ENCODE measurements around the gene DSC2. TPM values are rescaled to one million over a fixed set of nuclear protein-coding genes. Genes with fewer than 3 reads are reported as not detected.
"Not testable (repeated sequence)": the region's sequence is repeated elsewhere in the genome, so short reads cannot be mapped to it uniquely, and the experiment has no call there.

Gene DSC2
- total and polyA plus RNA-seq, 8 donors = 8.9 to 21.0 (median 16.2) TPM

GRCh38 chr18:31015715-31016434, 86.3 kb downstream of the DSC2 start:
- TF ChIP-seq, protein P1, sequence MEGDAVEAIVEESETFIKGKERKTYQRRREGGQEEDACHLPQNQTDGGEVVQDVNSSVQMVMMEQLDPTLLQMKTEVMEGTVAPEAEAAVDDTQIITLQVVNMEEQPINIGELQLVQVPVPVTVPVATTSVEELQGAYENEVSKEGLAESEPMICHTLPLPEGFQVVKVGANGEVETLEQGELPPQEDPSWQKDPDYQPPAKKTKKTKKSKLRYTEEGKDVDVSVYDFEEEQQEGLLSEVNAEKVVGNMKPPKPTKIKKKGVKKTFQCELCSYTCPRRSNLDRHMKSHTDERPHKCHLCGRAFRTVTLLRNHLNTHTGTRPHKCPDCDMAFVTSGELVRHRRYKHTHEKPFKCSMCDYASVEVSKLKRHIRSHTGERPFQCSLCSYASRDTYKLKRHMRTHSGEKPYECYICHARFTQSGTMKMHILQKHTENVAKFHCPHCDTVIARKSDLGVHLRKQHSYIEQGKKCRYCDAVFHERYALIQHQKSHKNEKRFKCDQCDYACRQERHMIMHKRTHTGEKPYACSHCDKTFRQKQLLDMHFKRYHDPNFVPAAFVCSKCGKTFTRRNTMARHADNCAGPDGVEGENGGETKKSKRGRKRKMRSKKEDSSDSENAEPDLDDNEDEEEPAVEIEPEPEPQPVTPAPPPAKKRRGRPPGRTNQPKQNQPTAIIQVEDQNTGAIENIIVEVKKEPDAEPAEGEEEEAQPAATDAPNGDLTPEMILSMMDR (IDR thresholded peaks at IDR 0.05) = no peak
- no peaks in the 10 kb centered on the region for H3K4me1 ChIP-seq
- no peaks in the 10 kb centered on the region for H3K9me3 ChIP-seq
- no peaks in the 10 kb centered on the region for H3K36me3 ChIP-seq
- no peak for ATAC-seq
- DNase-seq = no peak
- intact Hi-C loops (cut with DNase I) = no loop called here
- H3K27ac ChIP-seq = no peak overlapping the region
- no peaks in the 10 kb centered on the region for H3K27me3 ChIP-seq
- no peak overlapping the region for H3K4me3 ChIP-seq

DNA sequence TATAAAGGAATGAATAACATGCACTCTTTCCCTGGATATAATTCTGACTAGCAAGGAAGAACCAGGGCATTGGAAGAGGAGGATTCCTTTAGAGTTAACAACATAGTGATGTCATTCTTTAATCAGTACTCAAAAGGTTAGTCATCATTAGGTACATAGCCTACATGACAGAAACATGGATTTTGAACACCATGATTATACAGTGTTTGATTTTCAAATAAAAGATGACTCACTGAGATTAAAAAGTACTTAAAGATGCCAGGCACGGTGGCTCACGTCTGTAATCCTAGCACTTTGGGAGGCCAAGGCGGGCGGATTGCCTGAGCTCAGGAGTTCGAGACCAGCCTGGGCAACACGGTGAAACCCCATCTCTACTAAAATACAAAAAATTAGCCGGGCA, 90.8 kb downstream of the DSC2 start:
- H3K9me3 ChIP-seq; H3K27me3 ChIP-seq; intact Hi-C loops (cut with DNase I); H3K36me3 ChIP-seq; H3K4me3 ChIP-seq; H3K4me1 ChIP-seq; H3K27ac ChIP-seq; DNase-seq: not testable (repeated sequence)
- ATAC-seq = peak; percentile 90

DNA sequence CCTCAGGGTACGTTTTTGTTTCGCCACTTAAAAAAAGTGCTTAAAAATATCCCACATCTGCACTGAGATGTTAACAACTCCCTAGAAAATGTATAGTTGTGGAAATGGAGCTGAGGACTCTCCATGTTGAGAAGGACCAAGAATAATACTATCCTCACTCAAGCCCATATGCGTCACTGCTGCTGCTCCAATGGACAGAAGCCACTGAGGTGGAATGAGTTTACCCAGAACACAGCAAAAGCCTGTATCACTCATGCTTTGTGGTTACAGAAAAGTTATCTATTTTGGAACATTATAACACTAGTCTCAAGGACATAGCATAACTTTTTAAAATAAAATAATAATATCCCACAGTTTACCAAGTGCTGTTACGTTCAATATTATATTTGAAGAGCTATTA, 91.6 kb downstream of the DSC2 start:
- no peak overlapping the region for H3K27ac ChIP-seq
- H3K36me3 ChIP-seq = no peaks in the 10 kb centered on the region
- no peaks in the 10 kb centered on the region for H3K9me3 ChIP-seq
- no peak overlapping the region for H3K4me3 ChIP-seq
- no peaks in the 10 kb centered on the region for H3K27me3 ChIP-seq
- TF ChIP-seq, protein P1 (IDR thresholded peaks at IDR 0.05) = no peak
- DNase-seq (no peak), ATAC-seq (no peak)
- no peaks in the 10 kb centered on the region for H3K4me1 ChIP-seq
- intact Hi-C loops (cut with DNase I) = no loop called here

Other genes with a start within 250 kb of the DSC2 start
- gene DSC3, start 59.7 kb downstream of the DSC2 start, total RNA-seq = under 1 TPM in 1 of 2 donors, not detected in 1; 0.97 TPM
- under 1 TPM; 0.14 to 0.59 (median 0.26) TPM for gene DSC3, start 59.7 kb downstream of the DSC2 start, polyA plus RNA-seq (ENCODE audit: insufficient read length in 6 of 6)
- not detected for gene DSC1, start 60.4 kb upstream of the DSC2 start, total RNA-seq
- gene DSC1, start 60.4 kb upstream of the DSC2 start, polyA plus RNA-seq (ENCODE audit: insufficient read length in 6 of 6) = under 1 TPM in 1 of 6 donors, not detected in 5; 0.07 TPM
- not detected for gene DSG1, start 215.7 kb upstream of the DSC2 start, total RNA-seq
- not detected for gene DSG1, start 215.7 kb upstream of the DSC2 start, polyA plus RNA-seq (ENCODE audit: insufficient read length in 6 of 6)

Data from left lung (tissue), 10 donors.